Smooth muscle cell (in vitro differentiated cells): ENCODE results near the gene FNDC10. TPM values are rescaled to one million over a fixed set of nuclear protein-coding genes. Genes with fewer than 3 reads are reported as not detected.
A peak's percentile ranks its signal among the peaks of the same experiment; 100 is the strongest.

ENCODE experiments used
- DNase-seq: peaks from one replicate; lab custom pipeline; 2025; ENCODE audit not compliant: unreplicated experiment; lab: John Stamatoyannopoulos, UW
- H2AFZ ChIP-seq: fragments of 200-600 bp; sonication (generic); 2 replicates; pipeline ENCODE4 v1.6.0; 2016; ENCODE audit warnings: antibody characterized with exemption, low read depth, mild to moderate bottlenecking
- H3F3A ChIP-seq: fragments of 200-600 bp; sonication (generic); 2 replicates; pipeline ENCODE4 v1.6.0; 2017; ENCODE audit warnings: antibody characterized with exemption, low read depth
- H3K27ac ChIP-seq: fragments of 200-600 bp; sonication (generic); 2 replicates; pipeline ENCODE4 v1.5.1; 2016; ENCODE audit warnings: low read depth, mild to moderate bottlenecking
- H3K27me3 ChIP-seq: fragments of 200-600 bp; sonication (generic); 2 replicates; pipeline ENCODE4 v1.6.1; 2016; ENCODE audit warnings: low read depth, mild to moderate bottlenecking
- H3K36me3 ChIP-seq: fragments of 200-600 bp; sonication (generic); 2 replicates; pipeline ENCODE4 v1.5.1; 2016; ENCODE audit warnings: low read depth
- H3K4me1 ChIP-seq: fragments of 200-600 bp; sonication (generic); 2 replicates; pipeline ENCODE4 v1.5.1; 2016; ENCODE audit warnings: low read depth
- H3K4me2 ChIP-seq: fragments of 200-600 bp; sonication (generic); 2 replicates; pipeline ENCODE4 v1.6.0; 2016; ENCODE audit warnings: mild to moderate bottlenecking
- H3K4me3 ChIP-seq: fragments of 200-600 bp; sonication (generic); 2 replicates; pipeline ENCODE4 v1.5.1; 2016; ENCODE audit warnings: mild to moderate bottlenecking
- H3K79me2 ChIP-seq: fragments of 200-600 bp; sonication (generic); 2 replicates; pipeline ENCODE4 v1.6.0; 2016; ENCODE audit warnings: low read depth, mild to moderate bottlenecking
- H3K9ac ChIP-seq: fragments of 200-600 bp; sonication (generic); 2 replicates; pipeline ENCODE4 v1.6.0; 2016; ENCODE audit warnings: low read depth
- H3K9me3 ChIP-seq: fragments of 200-600 bp; sonication (generic); replicated peaks from 2 replicates; pipeline ENCODE4 v1.5.1; 2016; ENCODE audit warnings: low read depth
- H4K20me1 ChIP-seq: fragments of 200-600 bp; sonication (generic); 2 replicates; pipeline ENCODE4 v1.6.0; 2016; ENCODE audit warnings: low read depth
- CTCF ChIP-seq: fragments of 200-600 bp; sonication (generic); IDR thresholded peaks from 2 replicates; pipeline ENCODE4 v1.5.1; 2017; ENCODE audit warnings: borderline replicate concordance, mild to moderate bottlenecking, antibody characterized with exemption; ENCODE audit not compliant: insufficient read depth, poor library complexity, severe bottlenecking
- WGBS: methylation state at CpG from one replicate; pipeline ENCODE4 v1.1.7; 2016; ENCODE audit warnings: low lambda C conversion rate; 5-methylcytosine and 5-hydroxymethylcytosine counted together
- polyA plus RNA-seq: library from polyadenylated mRNA; unstranded; fragments of >200 nt; fragmentation: Nextera tagmentation; extraction: Ambion mirVana; gene quantifications from 2 replicates; pipeline ENCODE4 v1.2.1, GENCODE V29; 2016
- total RNA-seq: library from RNA; depleted of rRNA; stranded (reverse); fragments of >200 nt; gene quantifications from 2 replicates; pipeline ENCODE4 v1.2.3, GENCODE V29; 2014

Gene FNDC10
- total and polyA plus RNA-seq, 2 experiments from 2014 or later = 9.1 to 22.5 TPM

DNA sequence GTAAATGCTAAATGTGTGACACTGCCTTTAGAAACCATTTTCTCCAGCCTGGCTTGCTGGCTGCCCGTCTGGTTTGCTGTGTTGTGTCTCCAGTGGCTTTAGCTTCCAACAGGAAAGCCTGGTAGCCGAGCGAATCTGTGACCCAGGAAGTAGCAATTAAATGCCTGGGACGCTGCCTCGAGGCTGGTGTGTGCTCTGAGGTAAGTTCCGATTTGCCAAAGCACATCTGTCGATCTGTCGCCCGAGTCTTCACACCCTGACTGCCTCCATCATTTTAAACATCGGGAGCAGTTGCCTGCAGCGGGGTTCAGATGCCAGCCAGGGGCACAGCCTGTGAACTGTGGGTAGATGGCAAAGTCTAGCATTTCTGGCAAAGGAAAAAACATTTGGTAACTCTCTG lies 17.6 kb upstream of the FNDC10 start:
- H3F3A ChIP-seq = no peaks in the 10 kb centered on the region
- no peak for DNase-seq
- H3K4me1 ChIP-seq = peaks cover 23% of the 10 kb centered on the region
- H3K27me3 ChIP-seq = no peaks in the 10 kb centered on the region
- no peaks in the 10 kb centered on the region for H3K9me3 ChIP-seq
- H3K9ac ChIP-seq = no peak overlapping the region
- H3K4me2 ChIP-seq = peak overlapping the region; percentile 91
- TF ChIP-seq CTCF = no peak
- H3K36me3 ChIP-seq = no peaks in the 10 kb centered on the region
- peaks cover 40% of the 10 kb centered on the region for H3K79me2 ChIP-seq
- no peak overlapping the region for H3K4me3 ChIP-seq
- H4K20me1 ChIP-seq = peaks cover 80% of the 10 kb centered on the region
- H2AFZ ChIP-seq = no peak overlapping the region
- H3K27ac ChIP-seq = no peak overlapping the region
- 94% methylated on average over 11 of the region's 11 CpGs for WGBS

DNA sequence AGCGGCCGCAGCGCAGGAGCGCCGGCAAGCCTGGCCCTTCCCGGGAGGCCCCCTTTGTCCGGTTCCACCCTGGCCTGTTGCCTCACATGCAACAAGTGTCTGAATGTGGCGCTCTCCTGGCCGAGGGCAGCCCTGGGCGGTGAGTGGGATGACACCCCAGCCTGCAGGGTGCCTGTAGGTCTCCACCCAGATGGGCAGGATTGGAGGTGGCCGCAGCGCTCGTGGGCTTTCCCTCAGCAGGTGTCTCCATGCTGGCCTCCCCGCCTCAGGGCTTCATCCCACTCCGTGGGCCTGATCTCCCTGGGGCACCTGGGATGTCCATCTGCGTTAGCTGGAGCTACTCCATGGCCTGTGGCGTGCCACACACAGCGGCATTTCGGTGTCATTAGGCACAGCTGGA lies 16.9 kb upstream of the FNDC10 start:
- Histone ChIP-seq H3K36me3 (no peaks in the 10 kb centered on the region), H3F3A (no peaks in the 10 kb centered on the region), H3K79me2 (peaks cover 40% of the 10 kb centered on the region), H3K27ac (peak overlapping the region; percentile 100), H3K27me3 (no peaks in the 10 kb centered on the region), H3K9ac (peak overlapping the region; percentile 91), H3K9me3 (no peaks in the 10 kb centered on the region), H2AFZ (no peak overlapping the region), H4K20me1 (peaks cover 73% of the 10 kb centered on the region), H3K4me1 (peaks cover 20% of the 10 kb centered on the region), H3K4me3 (peak overlapping the region; percentile 97), H3K4me2 (peak overlapping the region; percentile 91)
- no peak for DNase-seq
- 89% methylated on average over 19 of the region's 19 CpGs for WGBS
- no peak for TF ChIP-seq CTCF

- Histone ChIP-seq H3K4me3 (peak overlapping the region; percentile 97), H3K4me2 (peak overlapping the region; percentile 91), H4K20me1 (peaks cover 67% of the 10 kb centered on the region), H3K27me3 (no peaks in the 10 kb centered on the region), H2AFZ (no peak overlapping the region), H3K9me3 (no peaks in the 10 kb centered on the region), H3F3A (no peaks in the 10 kb centered on the region), H3K79me2 (peaks cover 40% of the 10 kb centered on the region), H3K9ac (peak overlapping the region; percentile 100), H3K4me1 (peaks cover 15% of the 10 kb centered on the region), H3K27ac (peak overlapping the region; percentile 100), H3K36me3 (no peaks in the 10 kb centered on the region)
- TF ChIP-seq CTCF = no peak
- 11% methylated on average over 32 of the region's 80 CpGs for WGBS
- no peak for DNase-seq
Observed at GRCh38 chr1:1616045-1616790, 16.3 kb upstream of the FNDC10 start.
